Kidney (tissue), 14 donors: ENCODE measurements around the gene CDH13. TPM values are rescaled to one million over a fixed set of nuclear protein-coding genes. Genes with fewer than 3 reads are reported as not detected.

Source experiments
- DNase-seq, 5 donors: peaks; one replicate each; pipeline ENCODE4 v3.0.0-alpha.2; 2013 to 2020
- FAIRE-seq: peaks from 2 replicates; lab custom pipeline; 2012; peaks lifted over from hg19 to GRCh38; lab: Jason Lieb, UNC
- H3K27ac ChIP-seq, 2 donors: one replicate each; pipeline ENCODE4 v1.7.0; 2013; ENCODE audit warnings: low read depth in 2 of 2, low read length in 2 of 2, inconsistent platforms in 1 of 2
- H3K27me3 ChIP-seq: one replicate; pipeline ENCODE4 v1.7.1; 2013; ENCODE audit warnings: low read length, inconsistent platforms; ENCODE audit not compliant: control insufficient read depth, insufficient read depth
- H3K36me3 ChIP-seq, 3 donors: one replicate each; pipeline versions ENCODE4 v1.7.0 to v1.7.1; 2013; ENCODE audit warnings: low read length in 3 of 3, control low read depth in 1 of 3, inconsistent platforms in 1 of 3; ENCODE audit not compliant: insufficient read depth in 3 of 3, control insufficient read depth in 2 of 3
- H3K4me1 ChIP-seq, 3 donors: one replicate each; pipeline versions ENCODE4 v1.7.0 to v1.7.1; 2013; ENCODE audit warnings: low read length in 3 of 3, inconsistent platforms in 1 of 3, low read depth in 1 of 3; ENCODE audit not compliant: control insufficient read depth in 2 of 3, insufficient read depth in 2 of 3
- H3K4me3 ChIP-seq, 3 donors: one replicate each; pipeline versions ENCODE4 v1.7.0 to v1.8.1; 2013; ENCODE audit warnings: low read length in 3 of 3, control low read depth in 1 of 3, inconsistent platforms in 1 of 3
- H3K9ac ChIP-seq, 3 donors: one replicate each; pipeline versions ENCODE4 v1.7.0 to v1.7.1; 2013; ENCODE audit warnings: low read length in 3 of 3, control low read depth in 1 of 3, inconsistent platforms in 1 of 3
- H3K9me3 ChIP-seq, 3 donors: one replicate each; pipeline versions ENCODE4 v1.7.0 to v1.7.1; 2013; ENCODE audit warnings: low read length in 3 of 3, control low read depth in 1 of 3, inconsistent platforms in 1 of 3; ENCODE audit not compliant: control insufficient read depth in 2 of 3, insufficient read depth in 1 of 3
- intact Hi-C: fragments of 100-400 bp; cut with DNase I; formaldehyde crosslinking; loops from one replicate; pipeline ENCODE4 v1.11.1; 2022
- polyA plus RNA-seq: library from polyadenylated mRNA; stranded (reverse); fragments of 350-450 nt; fragmentation: Illumina TruSeq; extraction: RNeasy Lipid Tissue Mini Kit (QIAGEN cat#74804); gene quantifications from one replicate; pipeline ENCODE4 v1.2.3, GENCODE V29; 2014; ENCODE audit warnings: low read depth, low replicate concordance; ENCODE audit not compliant: insufficient read depth
- total RNA-seq: library from RNA; stranded (reverse); fragmentation: NEBNext Ultra II Directional; extraction: Animal tissue kit (Norgen Biotek cat#: 25700); gene quantifications from one replicate; pipeline ENCODE4 v1.2.1, GENCODE V29; 2021
- TF ChIP-seq, protein P1 (sequence below): IDR thresholded peaks from 3 replicates; pipeline ENCODE4 v1.5.1; 2012; ENCODE audit warnings: mild to moderate bottlenecking, moderate library complexity, borderline replicate concordance; ENCODE audit not compliant: insufficient read depth; ENCODE audit errors: extremely low read depth
- donor health status: control.
- donor health status: control.
- donor health status: control.
- donor health status: control.
- donor health status: control.
- donor health status: DM: yes; HTN: yes; CAD: no.
- donor health status: Normal renal cell carcinoma (clear cell type).

The CDH13 gene
- total and polyA plus RNA-seq, 2 donors from 2014 or later, result 4.8 to 13.8 TPM

DNA sequence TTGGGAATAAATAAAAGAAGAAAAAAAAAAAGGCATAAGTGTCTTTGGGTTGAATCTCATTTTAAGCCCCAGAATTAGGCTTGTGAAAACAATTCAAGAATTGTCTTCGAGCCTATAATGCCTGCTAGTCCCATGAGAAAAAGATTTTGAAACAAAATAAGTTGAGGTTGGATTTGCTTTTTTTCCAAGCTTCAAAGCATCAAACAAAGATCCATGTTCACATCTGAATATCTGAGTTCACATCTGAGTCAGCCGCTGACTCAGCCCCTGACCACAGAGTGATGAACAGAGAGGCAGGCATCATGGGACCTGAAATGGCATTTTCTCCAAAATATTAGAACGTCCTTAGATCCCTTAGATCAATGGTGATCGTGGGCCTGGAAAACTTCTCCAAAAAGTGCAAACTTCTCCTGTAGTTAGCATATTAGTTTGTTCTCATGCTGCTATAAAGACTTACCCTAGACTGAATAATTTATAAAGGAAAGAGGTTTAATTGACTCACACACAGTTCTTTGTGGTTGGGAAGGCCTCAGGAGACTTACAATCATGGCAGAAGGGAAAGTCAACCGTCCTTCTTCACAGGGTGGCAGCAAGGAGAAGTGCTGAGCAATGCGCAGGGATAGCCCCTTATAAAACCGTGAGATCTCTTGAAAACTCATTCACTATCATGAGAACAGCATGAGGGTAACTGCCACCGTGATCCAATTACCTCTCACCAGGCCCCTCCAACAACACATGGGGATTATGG is 886.4 kb downstream of the CDH13 start:
- TF ChIP-seq, protein P1, sequence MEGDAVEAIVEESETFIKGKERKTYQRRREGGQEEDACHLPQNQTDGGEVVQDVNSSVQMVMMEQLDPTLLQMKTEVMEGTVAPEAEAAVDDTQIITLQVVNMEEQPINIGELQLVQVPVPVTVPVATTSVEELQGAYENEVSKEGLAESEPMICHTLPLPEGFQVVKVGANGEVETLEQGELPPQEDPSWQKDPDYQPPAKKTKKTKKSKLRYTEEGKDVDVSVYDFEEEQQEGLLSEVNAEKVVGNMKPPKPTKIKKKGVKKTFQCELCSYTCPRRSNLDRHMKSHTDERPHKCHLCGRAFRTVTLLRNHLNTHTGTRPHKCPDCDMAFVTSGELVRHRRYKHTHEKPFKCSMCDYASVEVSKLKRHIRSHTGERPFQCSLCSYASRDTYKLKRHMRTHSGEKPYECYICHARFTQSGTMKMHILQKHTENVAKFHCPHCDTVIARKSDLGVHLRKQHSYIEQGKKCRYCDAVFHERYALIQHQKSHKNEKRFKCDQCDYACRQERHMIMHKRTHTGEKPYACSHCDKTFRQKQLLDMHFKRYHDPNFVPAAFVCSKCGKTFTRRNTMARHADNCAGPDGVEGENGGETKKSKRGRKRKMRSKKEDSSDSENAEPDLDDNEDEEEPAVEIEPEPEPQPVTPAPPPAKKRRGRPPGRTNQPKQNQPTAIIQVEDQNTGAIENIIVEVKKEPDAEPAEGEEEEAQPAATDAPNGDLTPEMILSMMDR, result no peak
- no peak overlapping the region for H3K9ac ChIP-seq
- no peaks in the 10 kb centered on the region for H3K4me1 ChIP-seq
- intact Hi-C loops, result no loop called here
- no peaks in the 10 kb centered on the region for H3K36me3 ChIP-seq
- H3K27ac ChIP-seq, result no peak overlapping the region
- DNase-seq (no peak), FAIRE-seq (no peak)
- no peak overlapping the region for H3K4me3 ChIP-seq
- peaks cover 0 to 5% (median 0%) of the 10 kb centered on the region in 3 donors for H3K9me3 ChIP-seq
- H3K27me3 ChIP-seq, result no peaks in the 10 kb centered on the region

DNA sequence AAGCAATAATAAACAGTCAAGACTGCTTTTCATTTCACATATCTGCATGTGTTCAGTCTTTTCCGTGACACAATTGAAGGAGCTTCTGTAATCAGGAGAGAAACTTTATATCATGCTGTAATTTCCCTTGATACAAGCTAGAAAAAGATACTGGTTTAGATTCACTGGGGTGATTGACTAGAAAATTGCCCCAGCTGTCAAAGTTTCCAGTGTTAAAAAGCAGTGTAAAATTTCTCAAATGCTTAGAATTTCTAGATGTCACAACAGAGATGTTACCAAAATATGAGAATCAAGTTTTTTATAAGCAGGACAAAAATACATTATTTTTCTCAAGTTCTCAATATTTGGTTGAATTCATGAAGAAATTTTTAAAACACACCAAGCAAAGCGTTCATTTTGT is 888.6 kb downstream of the CDH13 start:
- Histone ChIP-seq H3K27ac (no peak overlapping the region), H3K4me3 (no peak overlapping the region), H3K9ac (no peak overlapping the region), H3K9me3 (peaks cover 0 to 5% (median 0%) of the 10 kb centered on the region in 3 donors), H3K36me3 (no peaks in the 10 kb centered on the region), H3K27me3 (no peaks in the 10 kb centered on the region), H3K4me1 (no peaks in the 10 kb centered on the region)
- no peak for FAIRE-seq
- no peak for DNase-seq
- intact Hi-C loops, result no loop called here
- TF ChIP-seq, protein P1, result no peak

DNA sequence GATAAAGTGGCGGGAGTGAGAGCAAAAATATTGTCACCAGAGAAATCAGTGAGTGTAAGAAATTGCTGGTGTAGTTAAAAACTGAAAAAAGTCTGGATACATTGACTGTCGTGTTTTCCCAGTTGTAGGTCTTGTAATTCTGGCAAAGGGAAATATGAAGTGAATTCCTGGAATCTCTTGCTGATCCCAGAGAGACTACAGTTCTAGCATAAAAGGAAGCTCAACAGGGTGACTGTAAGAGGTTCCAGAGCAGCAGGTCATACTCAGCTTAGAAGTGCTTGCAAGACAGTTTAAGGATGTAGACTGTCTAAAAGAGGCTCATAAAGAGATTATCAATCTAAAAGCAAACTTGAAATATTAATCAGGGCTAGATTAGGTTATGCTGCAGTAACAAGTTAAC is 890.2 kb downstream of the CDH13 start:
- FAIRE-seq, result no peak
- TF ChIP-seq, protein P1, result no peak
- no peak overlapping the region for H3K27ac ChIP-seq
- H3K4me1 ChIP-seq, result no peaks in the 10 kb centered on the region
- intact Hi-C loops, result no loop called here
- H3K4me3 ChIP-seq, result no peak overlapping the region
- DNase-seq, result no peak
- H3K9ac ChIP-seq, result no peak overlapping the region
- H3K27me3 ChIP-seq, result no peaks in the 10 kb centered on the region
- no peaks in the 10 kb centered on the region for H3K36me3 ChIP-seq
- H3K9me3 ChIP-seq, result peaks cover 0 to 5% (median 0%) of the 10 kb centered on the region in 3 donors
